GM12865 (cell line): Measurements from ENCODE around the gene NXN.

Experiments
- DNase-seq: peaks from one replicate; pipeline ENCODE4 v3.0.0; 2010; ENCODE audit warnings: low read depth
- H3K4me3 ChIP-seq: 2 replicates; pipeline ENCODE4 v1.5.1; 2011; ENCODE audit warnings: mild to moderate bottlenecking, low read depth, low read length, control low read depth
- TF ChIP-seq, protein P1 (sequence below): IDR thresholded peaks from 2 replicates; pipeline ENCODE4 v1.5.1; 2011; ENCODE audit warnings: low read length, control low read depth, low read depth, inconsistent platforms; ENCODE audit not compliant: insufficient read depth; ENCODE audit errors: missing control alignments

Gene NXN

DNA sequence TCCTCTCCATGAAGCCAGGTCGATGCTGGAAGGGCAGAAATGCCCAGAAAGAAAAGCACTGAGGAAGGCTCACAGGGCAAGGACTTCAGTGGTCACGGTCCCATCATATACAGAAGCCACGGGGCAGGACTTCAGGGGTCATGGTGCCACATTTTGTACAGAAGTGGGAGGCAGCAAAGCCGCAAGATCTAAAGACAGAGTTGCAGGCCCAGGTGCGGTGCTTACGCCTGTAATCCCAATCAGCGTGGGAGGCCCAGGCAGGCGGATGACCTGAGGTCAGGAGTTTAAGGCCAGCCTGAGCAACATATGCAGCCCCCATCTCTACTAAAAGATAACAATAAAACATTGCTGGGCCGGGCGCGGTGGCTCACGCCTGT is 96.0 kb downstream of the NXN start:
- no peak for DNase-seq
- TF ChIP-seq, protein P1, sequence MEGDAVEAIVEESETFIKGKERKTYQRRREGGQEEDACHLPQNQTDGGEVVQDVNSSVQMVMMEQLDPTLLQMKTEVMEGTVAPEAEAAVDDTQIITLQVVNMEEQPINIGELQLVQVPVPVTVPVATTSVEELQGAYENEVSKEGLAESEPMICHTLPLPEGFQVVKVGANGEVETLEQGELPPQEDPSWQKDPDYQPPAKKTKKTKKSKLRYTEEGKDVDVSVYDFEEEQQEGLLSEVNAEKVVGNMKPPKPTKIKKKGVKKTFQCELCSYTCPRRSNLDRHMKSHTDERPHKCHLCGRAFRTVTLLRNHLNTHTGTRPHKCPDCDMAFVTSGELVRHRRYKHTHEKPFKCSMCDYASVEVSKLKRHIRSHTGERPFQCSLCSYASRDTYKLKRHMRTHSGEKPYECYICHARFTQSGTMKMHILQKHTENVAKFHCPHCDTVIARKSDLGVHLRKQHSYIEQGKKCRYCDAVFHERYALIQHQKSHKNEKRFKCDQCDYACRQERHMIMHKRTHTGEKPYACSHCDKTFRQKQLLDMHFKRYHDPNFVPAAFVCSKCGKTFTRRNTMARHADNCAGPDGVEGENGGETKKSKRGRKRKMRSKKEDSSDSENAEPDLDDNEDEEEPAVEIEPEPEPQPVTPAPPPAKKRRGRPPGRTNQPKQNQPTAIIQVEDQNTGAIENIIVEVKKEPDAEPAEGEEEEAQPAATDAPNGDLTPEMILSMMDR = no peak
- no peak overlapping the region for H3K4me3 ChIP-seq

DNA sequence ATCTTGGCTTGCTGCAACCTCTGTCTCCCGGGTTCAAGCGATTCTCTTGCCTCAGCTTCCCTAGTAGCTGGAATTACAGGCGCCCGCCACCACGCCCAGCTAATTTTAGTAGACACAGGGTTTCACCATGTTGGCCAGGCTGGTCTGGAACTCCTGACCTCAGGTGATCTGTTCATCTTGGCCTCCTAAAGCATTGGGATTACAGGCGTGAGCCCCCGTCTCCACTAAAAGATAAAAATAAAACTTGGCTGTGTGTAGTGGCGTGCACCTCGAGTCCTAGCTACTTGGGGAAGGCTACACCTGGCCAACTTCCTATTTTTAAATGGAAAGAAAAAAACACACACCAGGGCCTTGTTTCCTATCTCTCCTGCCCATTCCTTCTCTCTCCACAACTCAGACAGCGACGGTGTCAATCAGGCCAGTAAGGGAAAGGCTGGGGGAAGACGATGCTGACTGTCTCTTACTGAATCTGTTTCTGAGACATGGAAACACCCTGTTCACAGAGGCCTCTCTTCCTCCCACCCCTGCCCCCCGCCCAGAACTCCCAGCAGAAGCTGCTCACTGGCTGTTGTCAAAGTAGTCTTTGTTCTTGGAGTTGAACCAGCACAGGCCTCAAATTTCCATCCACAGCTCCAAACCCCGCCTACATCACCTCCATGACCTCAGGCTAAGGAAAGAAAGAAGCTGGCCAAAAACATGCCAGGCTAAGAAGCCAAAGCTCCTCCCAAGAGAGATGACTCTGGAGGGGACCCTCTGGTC is 96.6 kb downstream of the NXN start:
- H3K4me3 ChIP-seq = no peak overlapping the region
- TF ChIP-seq, protein P1 = no peak
- no peak for DNase-seq

DNA sequence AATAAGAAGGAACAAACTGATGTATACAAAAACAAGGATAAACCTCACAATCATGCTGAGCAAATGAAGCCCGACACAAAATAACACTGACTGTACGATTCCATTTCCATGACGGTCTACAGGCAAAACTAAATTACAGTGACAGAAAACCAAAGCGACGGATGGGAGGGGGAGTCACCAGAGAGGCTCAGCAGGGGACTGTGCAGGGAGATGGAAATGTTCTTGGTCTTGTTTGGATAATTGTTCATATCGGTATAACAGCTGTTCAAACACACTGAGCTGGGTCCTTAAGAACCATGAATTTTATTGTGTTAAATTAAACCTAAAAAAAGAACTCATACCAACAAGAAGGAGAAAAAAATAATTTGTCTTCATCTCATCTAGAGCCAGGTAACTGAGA is 97.8 kb downstream of the NXN start:
- no peak for DNase-seq
- no peak overlapping the region for H3K4me3 ChIP-seq
- TF ChIP-seq, protein P1 = no peak

DNA sequence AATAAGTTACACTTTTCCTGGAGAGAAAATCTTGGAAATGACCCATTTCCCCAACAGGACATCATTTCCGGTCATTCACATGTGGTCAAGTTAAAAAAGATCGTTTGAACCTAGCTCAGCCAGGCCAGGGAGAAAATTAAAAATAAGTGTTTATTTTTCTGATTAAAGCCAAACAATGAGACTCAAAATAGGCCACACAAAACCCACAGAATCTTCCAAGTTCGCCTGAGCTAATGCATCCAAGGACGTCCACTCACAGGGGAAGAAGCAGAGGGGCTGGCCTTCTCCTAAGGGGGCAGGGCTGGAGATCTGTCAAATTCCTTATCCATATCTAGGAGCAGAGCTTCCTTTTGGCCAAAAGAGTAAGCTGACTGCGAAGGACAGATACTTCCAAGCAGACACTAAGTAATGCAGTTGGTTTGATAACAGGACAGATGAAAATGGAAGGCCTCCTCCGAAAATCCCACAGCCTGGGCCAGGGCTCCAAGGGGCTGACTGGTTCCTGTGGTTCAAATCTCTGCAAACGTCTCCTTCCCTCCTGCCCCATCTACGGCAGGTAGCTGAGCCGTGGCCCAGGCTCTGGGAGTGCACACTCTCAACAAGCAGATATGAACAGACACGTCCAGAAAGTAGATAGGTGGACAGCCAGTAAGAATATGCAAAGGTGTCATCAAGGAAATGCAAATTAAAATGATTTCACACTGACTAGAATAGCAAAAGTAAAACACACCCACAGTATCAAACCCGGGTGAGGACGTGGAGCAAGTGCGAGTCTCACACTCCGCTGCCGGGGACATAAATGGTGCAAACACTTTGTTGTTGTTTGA is 98.9 kb downstream of the NXN start:
- H3K4me3 ChIP-seq = no peak overlapping the region
- TF ChIP-seq, protein P1 = no peak
- DNase-seq = no peak

DNA sequence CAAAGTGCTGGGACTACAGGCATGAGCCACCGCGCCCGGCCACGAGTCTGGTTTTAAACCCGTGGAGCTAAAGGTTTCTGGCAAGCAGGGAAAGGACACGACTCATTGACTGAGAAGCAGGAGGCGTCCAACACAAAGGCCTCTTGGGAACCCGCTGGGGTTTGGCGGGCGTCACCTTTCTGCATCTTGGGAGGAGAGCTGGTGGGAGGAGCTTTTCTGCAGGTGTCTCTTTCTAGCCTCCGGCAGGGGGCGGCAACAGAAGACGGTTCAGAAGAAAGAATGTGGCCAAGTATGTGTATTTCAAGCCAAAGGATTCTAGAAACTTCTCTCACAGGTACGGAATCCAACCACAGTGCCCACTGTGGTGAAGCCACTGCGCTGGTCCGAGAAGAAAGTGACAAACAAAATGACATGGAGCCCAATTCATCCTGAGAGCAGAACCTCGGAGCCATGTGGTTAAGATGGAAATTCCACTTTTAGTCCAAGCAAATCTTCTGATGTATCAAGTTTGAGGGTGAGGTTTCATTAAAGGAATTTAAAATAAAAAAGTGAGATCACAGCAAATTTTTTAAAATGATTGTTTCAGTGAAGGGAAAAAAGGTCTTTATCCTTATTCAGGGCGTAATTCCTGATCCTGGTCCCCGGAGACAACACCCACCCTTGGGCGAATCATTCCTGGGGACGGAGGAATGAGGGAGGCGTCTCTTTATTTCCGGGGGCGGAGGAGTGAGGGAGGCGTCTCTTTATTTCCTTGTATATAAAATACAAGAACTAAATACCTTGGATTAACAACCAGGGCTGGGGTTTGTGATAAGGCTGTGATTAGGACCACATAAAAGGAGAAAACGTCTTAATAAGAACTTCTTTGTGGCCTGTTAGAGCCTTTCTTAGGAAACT is 99.8 kb downstream of the NXN start:
- no peak overlapping the region for H3K4me3 ChIP-seq
- TF ChIP-seq, protein P1 = peak; percentile 32
- peak; percentile 67 for DNase-seq

DNA sequence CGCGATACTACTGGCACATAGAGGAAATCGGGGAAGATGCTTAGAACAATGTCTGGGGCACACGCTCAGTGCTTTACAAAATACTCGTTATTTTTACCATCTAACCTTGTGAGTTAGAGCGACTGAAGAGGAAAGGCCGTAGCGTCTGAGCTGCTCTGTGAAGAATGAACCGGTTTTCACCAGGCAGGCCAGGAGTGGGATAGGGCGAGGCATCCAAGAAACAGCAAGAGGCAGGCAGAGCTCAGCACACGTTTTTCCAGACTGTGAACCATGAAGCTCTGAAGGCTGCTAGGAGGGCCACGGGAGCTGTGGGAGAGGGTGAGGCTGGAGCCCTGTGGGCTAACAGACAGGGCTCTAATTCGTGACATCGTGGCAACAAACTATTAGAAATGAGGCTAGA is 101.9 kb downstream of the NXN start:
- H3K4me3 ChIP-seq = no peak overlapping the region
- DNase-seq = no peak
- TF ChIP-seq, protein P1 = no peak
